HepG2 (cell line): ENCODE results near the gene MRPL14. TPM values are rescaled to one million over a fixed set of nuclear protein-coding genes. Genes with fewer than 3 reads are reported as not detected.

Experiments
- CSRNP1 ChIP-seq: sonication (generic); formaldehyde crosslinking; IDR thresholded peaks from 2 replicates; pipeline ENCODE4 v1.8.1; 2023; ENCODE audit warnings: mild to moderate bottlenecking, missing genetic modification reagents
- CTCF ChIP-seq: sonication (generic); formaldehyde crosslinking; IDR thresholded peaks from 2 replicates; pipeline ENCODE4 v1.5.0; 2020; ENCODE audit warnings: mild to moderate bottlenecking, missing genetic modification reagents, moderate library complexity
- EED ChIP-seq: sonication (generic); formaldehyde crosslinking; IDR thresholded peaks from 2 replicates; pipeline ENCODE4 v1.5.0; 2020; ENCODE audit warnings: mild to moderate bottlenecking, missing genetic modification reagents
- ETV5 ChIP-seq: IDR thresholded peaks from 2 replicates; pipeline ENCODE4 v1.6.1; 2018; ENCODE audit warnings: missing biosample characterization, missing genetic modification reagents, inconsistent platforms, borderline replicate concordance
- GMEB2 ChIP-seq: IDR thresholded peaks from 2 replicates; pipeline ENCODE4 v1.6.1; 2016; ENCODE audit warnings: missing biosample characterization, missing genetic modification reagents, low read depth
- GZF1 ChIP-seq: sonication (generic); formaldehyde crosslinking; IDR thresholded peaks from 2 replicates; pipeline ENCODE4 v1.5.1; 2020; ENCODE audit warnings: mild to moderate bottlenecking, missing genetic modification reagents
- IKZF5 ChIP-seq: IDR thresholded peaks from 2 replicates; pipeline ENCODE4 v1.6.1; 2018; ENCODE audit warnings: missing genetic modification reagents, mild to moderate bottlenecking, missing compliant biosample characterization
- IRF9 ChIP-seq: sonication (generic); formaldehyde crosslinking; IDR thresholded peaks from 2 replicates; pipeline ENCODE4 v1.8.0; 2022; ENCODE audit warnings: missing genetic modification reagents, mild to moderate bottlenecking, borderline replicate concordance
- MLLT10 ChIP-seq: sonication (generic); formaldehyde crosslinking; IDR thresholded peaks from 2 replicates; pipeline ENCODE4 v1.4.0; 2020; ENCODE audit warnings: missing genetic modification reagents
- MNT ChIP-seq: fragments of 450-650 bp; IDR thresholded peaks from 2 replicates; pipeline ENCODE4 v1.6.1; 2016
- PHF5A ChIP-seq: IDR thresholded peaks from one replicate; pipeline ENCODE4 v1.6.1; 2018; ENCODE audit warnings: low read depth, missing genetic modification reagents; ENCODE audit not compliant: unreplicated experiment
- POLR2AphosphoS2 ChIP-seq: IDR thresholded peaks from 2 replicates; pipeline ENCODE4 v1.6.1; 2011; ENCODE audit warnings: low read depth, low read length, improper control_type of control experiment
- SAFB2 ChIP-seq: sonication (generic); formaldehyde crosslinking; IDR thresholded peaks from 2 replicates; pipeline ENCODE4 v1.5.1; 2020; ENCODE audit warnings: missing genetic modification reagents, low read depth, mild to moderate bottlenecking, borderline replicate concordance
- TFAP4 ChIP-seq: sonication (generic); IDR thresholded peaks from 2 replicates; pipeline ENCODE4 v1.6.1; 2016; ENCODE audit warnings: low read depth, borderline replicate concordance
- ZNF337 ChIP-seq: sonication (generic); formaldehyde crosslinking; IDR thresholded peaks from 2 replicates; pipeline ENCODE4 v1.5.1; 2020; ENCODE audit warnings: missing genetic modification reagents, low read depth, mild to moderate bottlenecking, borderline replicate concordance
- ZNF589 ChIP-seq: sonication (generic); formaldehyde crosslinking; conservative IDR thresholded peaks from 2 replicates; pipeline ENCODE4 v1.8.0; 2022; ENCODE audit warnings: mild to moderate bottlenecking, moderate library complexity, missing genetic modification reagents
- ZNF672 ChIP-seq: sonication (generic); formaldehyde crosslinking; IDR thresholded peaks from 2 replicates; pipeline ENCODE4 v1.8.1; 2022; ENCODE audit warnings: missing genetic modification reagents
- ZNF749 ChIP-seq: sonication (generic); formaldehyde crosslinking; IDR thresholded peaks from 2 replicates; pipeline ENCODE4 v1.8.0; 2022; ENCODE audit warnings: mild to moderate bottlenecking, missing genetic modification reagents, moderate library complexity, borderline replicate concordance
- polyA plus RNA-seq, 8 experiments: library from polyadenylated mRNA; depleted of rRNA in 3 of 8; stranded (reverse) in 7 of 8; unstranded in 1 of 8; fragments of >200 nt; fragmentation: Illumina TruSeq in 4 of 8; extraction: Trizol in 4 of 8; gene quantifications; 2 replicates each; pipeline versions ENCODE4 v1.2.1 to v1.2.3, GENCODE V29; 2011 to 2016; ENCODE audit warnings: low read depth in 4 of 8, missing spikeins in 1 of 8, mixed read lengths in 1 of 8; ENCODE audit not compliant: insufficient read depth in 1 of 8
- total RNA-seq, 5 experiments: library from RNA; depleted of rRNA; stranded (reverse); fragments of >200 nt; fragmentation: Illumina TruSeq; extraction: Trizol; gene quantifications; 2 replicates each; pipeline ENCODE4 v1.2.3, GENCODE V29; 2016; ENCODE audit warnings: low read depth in 1 of 5

MRPL14 gene
- total and polyA plus RNA-seq, 2 of the 13 experiments (the other 11 are each of a cell fraction or from before 2014, with no cell fraction given): 157 to 178 TPM

- no peak for TF ChIP-seq ZNF589 (CRISPR knock-in tag)
- TF ChIP-seq ZNF672: no peak
- peak; percentile 63; the same call in 1 of the 2 replicates for TF ChIP-seq SAFB2 (CRISPR knock-in tag)
- TF ChIP-seq GZF1: no peak
- TF ChIP-seq EED (CRISPR knock-in tag): peak; percentile 70; the same call in 1 of the 2 replicates
- no peak for TF ChIP-seq GMEB2 (CRISPR knock-in tag)
- peak; percentile 91 for TF ChIP-seq ETV5 (CRISPR knock-in tag)
- peak; percentile 50; the same call in 1 of the 2 replicates for TF ChIP-seq CSRNP1 (CRISPR knock-in tag)
- no peak for TF ChIP-seq ZNF749
- TF ChIP-seq ZNF337 (CRISPR knock-in tag): no peak
- no peak for TF ChIP-seq MNT
- peak; percentile 94 for TF ChIP-seq IKZF5
- TF ChIP-seq POLR2AphosphoS2: no peak
- no peak for TF ChIP-seq CTCF (CRISPR knock-in tag)
- TF ChIP-seq IRF9 (CRISPR knock-in tag): no peak
- TF ChIP-seq TFAP4: peak; percentile 73; the same call in 1 of the 2 replicates
- peak; percentile 86 for TF ChIP-seq PHF5A
- no peak for TF ChIP-seq MLLT10 (CRISPR knock-in tag)
Measured at GRCh38 chr6:44094403-44095242, 32.6 kb downstream of the MRPL14 start (continued).
